Stimulated activated naive CD8-positive, alpha-beta T cell treated with anti-CD3 and anti-CD28 coated beads, Interleukin-15, Interleukin-2, amounts not matched to agents 100 U/mL and 50 U/mL, for 24 hours (primary cell): ENCODE measurements around the gene GTF3C6.
"Not testable (repeated sequence)": the region's sequence is repeated elsewhere in the genome, so short reads cannot be mapped to it uniquely, and the experiment has no call there.

ENCODE experiments used
- ATAC-seq: fragments of 150-1000 bp; cut with Tn5 transposase; one replicate; pipeline ENCODE4 v1.10.0; 2021
- DNase-seq: peaks from one replicate; pipeline ENCODE4 v3.0.0; 2021

GTF3C6 gene

GRCh38 chr6:110979565-110980101 lies 21.1 kb downstream of the GTF3C6 start:
- ATAC-seq (no peak), DNase-seq (no peak)

GRCh38 chr6:110980227-110980626 lies 21.7 kb downstream of the GTF3C6 start:
- no peak for ATAC-seq
- no peak for DNase-seq

DNA sequence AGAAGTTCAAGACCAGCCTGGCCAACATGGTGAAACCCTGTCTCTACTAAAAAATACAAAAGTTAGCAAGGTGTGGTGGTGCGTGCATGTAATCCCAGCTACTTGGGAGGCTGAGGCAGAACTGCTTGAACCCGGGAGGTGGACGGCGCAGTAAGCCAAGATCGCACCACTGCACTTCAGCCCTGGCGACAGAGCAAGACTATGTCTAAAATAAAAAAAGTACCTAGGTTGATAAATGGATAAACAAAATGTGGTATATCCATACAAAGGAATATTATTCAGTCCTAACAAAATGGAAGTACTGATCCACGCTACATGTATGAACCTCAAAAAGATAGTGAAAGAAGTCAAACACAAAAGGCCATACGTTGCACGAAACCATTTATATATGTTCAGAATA lies 22.1 kb downstream of the GTF3C6 start:
- no peak for ATAC-seq

GRCh38 chr6:110981202-110981600 lies 22.7 kb downstream of the GTF3C6 start:
- no peak for DNase-seq
- no peak for ATAC-seq

More for the DNA sequence above, 22.1 kb downstream of the GTF3C6 start:
- DNase-seq: no peak

GRCh38 chr6:110990840-110991576 lies 32.5 kb downstream of the GTF3C6 start:
- no peak for DNase-seq
- no peak for ATAC-seq

DNA sequence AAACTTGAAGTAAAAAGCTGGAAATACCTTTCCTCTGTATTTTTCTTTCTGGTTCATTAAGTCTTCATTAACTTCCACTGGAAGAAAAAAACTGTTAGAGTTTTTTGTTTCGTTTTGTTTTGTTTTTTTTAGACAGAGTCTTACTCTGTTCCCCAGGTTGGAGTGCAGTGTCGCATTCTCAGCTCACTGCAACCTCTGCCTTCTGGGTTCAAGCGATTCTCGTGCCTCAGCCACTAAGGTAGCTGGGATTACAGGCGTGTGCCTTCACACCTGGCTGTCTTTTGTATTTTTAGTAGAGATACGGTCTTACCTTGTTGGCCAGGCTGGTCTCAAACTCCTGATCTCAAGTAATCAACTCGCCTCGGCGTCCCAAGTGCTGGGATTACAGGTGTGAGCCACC lies 38.2 kb downstream of the GTF3C6 start:
- DNase-seq: no peak
- ATAC-seq: no peak

DNA sequence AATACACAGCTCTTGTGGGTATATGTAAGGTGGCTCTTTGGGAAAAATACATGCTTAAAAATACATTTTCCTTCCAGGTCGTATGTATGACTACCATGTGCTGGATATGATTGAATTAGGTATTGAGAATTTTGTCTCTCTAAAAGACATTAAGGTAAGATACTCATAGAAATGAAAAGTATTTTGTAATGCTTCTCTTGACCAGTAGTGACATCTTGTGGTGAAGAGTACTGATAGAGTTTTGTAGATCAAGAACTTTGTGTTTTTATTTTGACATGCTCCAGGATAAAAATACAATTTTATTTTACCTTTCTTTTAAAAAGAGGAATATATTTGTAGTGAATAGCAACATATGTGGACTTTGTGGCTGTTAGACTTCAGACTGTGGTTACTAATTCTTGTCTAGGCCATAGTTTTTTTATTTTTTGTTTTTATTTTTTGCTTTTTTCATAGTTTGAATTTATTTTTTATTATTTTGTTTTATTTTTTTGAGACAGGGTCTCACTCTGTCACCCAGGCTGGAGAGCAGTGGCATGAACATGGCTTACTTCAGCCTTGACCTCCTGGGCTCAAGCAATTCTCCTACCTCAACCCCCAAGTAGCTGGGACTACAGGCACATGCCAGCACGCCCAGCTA lies 41.2 kb downstream of the GTF3C6 start:
- no peak for DNase-seq

DNA sequence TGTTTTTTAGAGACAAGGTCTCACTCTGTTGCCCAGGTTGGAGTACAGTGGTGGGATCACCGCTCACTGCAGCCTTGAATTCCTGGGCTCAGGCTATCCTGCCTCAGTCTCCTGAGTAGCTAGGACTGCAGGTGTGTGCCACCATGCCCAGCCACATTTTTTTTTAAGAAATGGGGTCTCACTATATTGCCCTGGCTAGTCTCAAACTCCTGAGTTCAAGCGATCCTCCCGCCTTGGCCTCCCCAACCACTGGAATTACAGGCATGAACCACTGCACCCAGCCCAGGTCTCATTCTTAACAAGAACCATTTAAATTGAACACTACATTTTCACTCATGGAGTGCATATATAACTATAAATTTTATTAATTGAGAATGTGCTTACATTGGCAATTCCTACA lies 43.8 kb downstream of the GTF3C6 start:
- no peak for DNase-seq
- ATAC-seq: no peak

More for the DNA sequence above, 41.2 kb downstream of the GTF3C6 start:
- no peak for ATAC-seq

DNA sequence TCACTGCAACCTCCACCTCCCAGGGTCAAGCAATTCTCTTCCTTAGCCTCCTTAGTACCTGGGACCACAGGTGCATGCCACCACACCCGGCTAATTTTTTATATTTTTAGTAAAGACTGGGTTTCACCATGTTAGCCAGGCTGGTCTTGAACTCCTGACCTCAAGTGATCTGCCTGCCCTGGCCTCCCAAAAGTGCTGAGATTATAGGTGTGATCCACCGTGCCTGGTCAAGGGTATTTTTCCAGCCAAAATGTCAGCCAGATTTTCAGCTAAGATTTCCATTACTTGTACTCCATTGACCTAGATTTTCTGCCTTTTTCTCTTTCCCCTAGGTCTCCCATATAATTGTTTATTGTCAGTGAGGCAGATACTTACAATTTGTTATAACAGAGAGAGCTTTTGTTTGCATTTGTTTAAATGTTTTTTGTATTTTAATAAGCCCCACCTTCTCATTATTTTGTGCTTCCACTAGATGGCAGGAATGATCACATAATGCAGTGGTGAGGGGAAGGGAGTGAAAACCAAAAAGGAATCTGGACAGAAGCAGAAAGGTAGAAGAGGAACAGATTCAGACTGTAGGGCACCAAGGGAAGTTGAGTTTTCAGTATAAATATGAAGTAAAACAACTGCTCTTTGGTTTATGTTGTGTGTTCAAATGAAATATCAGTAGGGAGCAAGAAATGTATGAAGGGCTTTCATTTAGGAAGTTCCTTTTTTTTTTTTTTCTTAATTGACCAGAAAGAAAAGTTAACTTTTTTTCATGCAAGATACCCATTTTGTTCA lies 53.0 kb downstream of the GTF3C6 start:
- DNase-seq: no peak

GRCh38 chr6:111012143-111012452 lies 53.6 kb downstream of the GTF3C6 start:
- ATAC-seq (no peak), DNase-seq (no peak)

More for the DNA sequence above, 53.0 kb downstream of the GTF3C6 start:
- no peak for ATAC-seq

DNA sequence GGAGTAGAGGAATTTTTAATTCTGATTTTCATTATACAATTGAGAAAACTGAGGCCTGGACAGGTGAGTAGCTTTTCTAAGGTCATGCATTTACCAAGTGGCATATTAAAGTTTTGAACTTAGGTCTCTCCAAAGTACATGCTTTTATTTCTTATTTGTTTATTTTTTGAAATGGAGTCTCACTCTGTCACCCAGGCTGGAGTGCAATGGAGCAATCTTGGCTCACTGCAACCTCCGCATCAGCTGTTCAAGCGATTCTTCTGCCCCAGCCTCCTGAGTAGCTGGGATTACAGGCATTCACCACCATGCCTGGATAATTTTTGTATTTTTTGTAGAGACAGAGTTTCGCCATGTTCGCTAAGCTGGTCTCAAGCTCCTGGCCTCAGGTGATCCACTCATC lies 54.0 kb downstream of the GTF3C6 start:
- ATAC-seq, DNase-seq: not testable (repeated sequence)

GRCh38 chr6:111013144-111013915 lies 54.8 kb downstream of the GTF3C6 start:
- ATAC-seq: no peak
- DNase-seq: no peak

GRCh38 chr6:111015389-111016124 lies 57.1 kb downstream of the GTF3C6 start:
- ATAC-seq (no peak), DNase-seq (no peak)

GRCh38 chr6:111017241-111017640 lies 58.7 kb downstream of the GTF3C6 start:
- ATAC-seq: not testable (repeated sequence)

More at GRCh38 chr6:111017241-111017640, 58.7 kb downstream of the GTF3C6 start:
- not testable (repeated sequence) for DNase-seq
